A673 (cell line): ENCODE data around the gene RACGAP1. TPM values are rescaled to one million over a fixed set of nuclear protein-coding genes. Genes with fewer than 3 reads are reported as not detected.

ENCODE experiments used
- BruUV-seq: library from RNA; stranded (reverse); fragments of 400-500 nt; replicated peaks from 2 replicates; lab custom pipeline; 2021; lab: Mats Ljungman, UMichigan
- CTCF ChIA-PET: fragments of 300-600 bp; sonication (Branson Sonifier 250); formaldehyde crosslinking; loops from one replicate; lab custom pipeline; 2022; ENCODE audit warnings: antibody characterized with exemption; lab: Charles Lee
- POLR2A ChIA-PET: fragments of 300-600 bp; sonication (Branson Sonifier 250); formaldehyde crosslinking; loops from one replicate; lab custom pipeline; 2022; ENCODE audit warnings: antibody characterized with exemption; ENCODE audit not compliant: low non-redundant PET; lab: Charles Lee
- DNase-seq: peaks from one replicate; pipeline ENCODE4 v3.0.0-alpha.2; 2015; ENCODE audit warnings: low spot score
- H3K27ac ChIP-seq: fragments of 200-600 bp; sonication (generic); 2 replicates; pipeline ENCODE4 v1.5.1; 2016; ENCODE audit warnings: mixed run types, low read depth, mild to moderate bottlenecking, mixed read lengths, antibody characterized with exemption, low read length; ENCODE audit not compliant: poor library complexity, severe bottlenecking
- H3K27me3 ChIP-seq: fragments of 200-600 bp; sonication (generic); replicated peaks from 2 replicates; pipeline ENCODE4 v1.6.1; 2017; ENCODE audit warnings: mixed run types, low read depth, mild to moderate bottlenecking, mixed read lengths, antibody characterized with exemption, low read length; ENCODE audit not compliant: insufficient read depth, poor library complexity
- H3K36me3 ChIP-seq: fragments of 200-600 bp; sonication (generic); 2 replicates; pipeline ENCODE4 v1.6.1; 2016; ENCODE audit warnings: mixed run types, mild to moderate bottlenecking, mixed read lengths, antibody characterized with exemption, low read length; ENCODE audit not compliant: insufficient read depth, poor library complexity, severe bottlenecking
- H3K4me1 ChIP-seq: fragments of 200-600 bp; sonication (generic); 2 replicates; pipeline ENCODE4 v1.6.1; 2017; ENCODE audit warnings: mixed run types, mild to moderate bottlenecking, mixed read lengths, antibody characterized with exemption, low read length; ENCODE audit not compliant: insufficient read depth, poor library complexity, severe bottlenecking
- H3K4me3 ChIP-seq: fragments of 200-600 bp; sonication (generic); 2 replicates; pipeline ENCODE4 v1.5.1; 2016; ENCODE audit warnings: low read depth, mixed run types, mild to moderate bottlenecking, mixed read lengths, low read length; ENCODE audit not compliant: poor library complexity, severe bottlenecking
- H3K9me3 ChIP-seq: fragments of 200-600 bp; sonication (generic); 2 replicates; pipeline ENCODE4 v1.6.1; 2016; ENCODE audit warnings: mixed run types, low read depth, mild to moderate bottlenecking, mixed read lengths, antibody characterized with exemption, low read length; ENCODE audit not compliant: poor library complexity, severe bottlenecking
- EZH2 ChIP-seq: fragments of 200-600 bp; sonication (generic); IDR thresholded peaks from 2 replicates; pipeline ENCODE4 v1.6.1; 2017; ENCODE audit warnings: borderline replicate concordance, low read depth, mild to moderate bottlenecking, mixed read lengths, antibody characterized with exemption, low read length; ENCODE audit not compliant: poor library complexity, severe bottlenecking
- intact Hi-C: fragments of 100-400 bp; cut with micrococcal nuclease; formaldehyde crosslinking; loops from one replicate; pipeline ENCODE4 v1.10.0; 2022; ENCODE audit not compliant: unreplicated experiment
- total RNA-seq: library from RNA; stranded (reverse); gene quantifications from 2 replicates; pipeline ENCODE4 v1.2.3, GENCODE V29; 2021
- TF ChIP-seq, protein P1 (sequence below): fragments of 300-800, 200-600 bp; sonication (generic); conservative IDR thresholded peaks from 2 replicates; pipeline ENCODE4 v1.5.1; 2017; ENCODE audit warnings: low read depth, mild to moderate bottlenecking, antibody characterized with exemption, low read length, moderate library complexity, mixed read lengths

Gene RACGAP1
- total RNA-seq, 1 experiment from 2014 or later: 173 TPM

DNA sequence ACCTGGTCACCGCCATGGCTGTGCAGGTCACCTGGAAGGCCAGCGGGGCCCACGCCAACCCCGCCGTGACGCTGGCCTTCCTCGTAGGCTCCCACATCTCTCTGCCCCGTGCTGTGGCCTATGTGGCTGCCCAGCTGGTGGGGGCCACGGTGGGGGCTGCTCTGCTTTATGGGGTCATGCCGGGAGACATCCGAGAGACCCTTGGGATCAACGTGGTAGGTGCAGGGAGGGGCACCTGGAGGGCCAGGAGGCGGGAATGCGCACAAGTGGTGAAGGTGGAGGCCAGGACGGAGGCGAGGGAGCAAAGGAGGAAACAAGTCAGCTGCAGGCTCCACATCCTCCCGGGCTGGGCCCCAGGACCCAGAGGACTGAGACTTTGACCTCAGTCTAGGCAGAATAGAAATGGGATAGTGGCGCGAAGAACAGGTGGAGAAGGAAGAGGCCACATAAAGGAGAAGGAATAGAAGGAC lies 51.9 kb downstream of the RACGAP1 start:
- Histone ChIP-seq H3K36me3 (no peaks in the 10 kb centered on the region), H3K27me3 (no peaks in the 10 kb centered on the region), H3K27ac (no peak overlapping the region), H3K4me3 (no peak overlapping the region), H3K4me1 (no peaks in the 10 kb centered on the region), H3K9me3 (no peaks in the 10 kb centered on the region)
- intact Hi-C loops: no loop called here
- TF ChIP-seq, protein P1, sequence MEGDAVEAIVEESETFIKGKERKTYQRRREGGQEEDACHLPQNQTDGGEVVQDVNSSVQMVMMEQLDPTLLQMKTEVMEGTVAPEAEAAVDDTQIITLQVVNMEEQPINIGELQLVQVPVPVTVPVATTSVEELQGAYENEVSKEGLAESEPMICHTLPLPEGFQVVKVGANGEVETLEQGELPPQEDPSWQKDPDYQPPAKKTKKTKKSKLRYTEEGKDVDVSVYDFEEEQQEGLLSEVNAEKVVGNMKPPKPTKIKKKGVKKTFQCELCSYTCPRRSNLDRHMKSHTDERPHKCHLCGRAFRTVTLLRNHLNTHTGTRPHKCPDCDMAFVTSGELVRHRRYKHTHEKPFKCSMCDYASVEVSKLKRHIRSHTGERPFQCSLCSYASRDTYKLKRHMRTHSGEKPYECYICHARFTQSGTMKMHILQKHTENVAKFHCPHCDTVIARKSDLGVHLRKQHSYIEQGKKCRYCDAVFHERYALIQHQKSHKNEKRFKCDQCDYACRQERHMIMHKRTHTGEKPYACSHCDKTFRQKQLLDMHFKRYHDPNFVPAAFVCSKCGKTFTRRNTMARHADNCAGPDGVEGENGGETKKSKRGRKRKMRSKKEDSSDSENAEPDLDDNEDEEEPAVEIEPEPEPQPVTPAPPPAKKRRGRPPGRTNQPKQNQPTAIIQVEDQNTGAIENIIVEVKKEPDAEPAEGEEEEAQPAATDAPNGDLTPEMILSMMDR: no peak
- no peak for TF ChIP-seq EZH2
- ChIA-PET CTCF (no interaction called here), POLR2A (no interaction called here)
- no peak for DNase-seq
- BruUV-seq: no TSS peak

DNA sequence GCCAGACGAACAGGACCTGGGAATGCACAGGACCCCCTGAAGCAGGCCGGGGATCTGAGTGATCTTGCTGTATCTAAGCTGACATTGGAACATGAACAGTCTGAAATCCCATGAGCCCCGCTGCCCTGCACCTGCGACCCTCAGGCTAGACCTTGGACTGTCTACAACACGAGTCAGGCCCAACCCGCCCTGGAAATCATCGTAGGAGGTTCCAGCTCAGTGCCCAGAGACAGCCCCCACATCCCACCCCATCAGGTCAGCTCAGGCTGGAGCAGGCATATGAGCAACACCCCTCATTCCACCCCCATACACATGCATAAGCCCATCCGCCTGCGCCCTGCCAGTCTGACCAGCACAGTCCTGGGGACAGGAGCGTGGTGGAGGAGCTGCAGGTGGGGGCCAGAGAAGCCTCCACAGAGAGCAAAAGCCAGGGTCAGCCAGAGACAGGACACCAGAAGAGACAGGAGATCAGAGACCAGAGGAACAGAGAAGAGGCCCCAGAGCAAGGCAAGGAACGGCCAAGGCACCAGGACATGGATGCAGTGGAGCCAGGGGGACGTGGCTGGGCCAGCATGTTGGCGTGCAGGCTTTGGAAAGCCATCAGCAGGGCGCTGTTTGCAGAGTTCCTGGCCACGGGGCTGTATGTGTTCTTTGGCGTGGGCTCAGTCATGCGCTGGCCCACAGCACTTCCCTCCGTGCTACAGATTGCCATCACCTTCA lies 52.5 kb downstream of the RACGAP1 start, which contains the start of gene AQP6:
Gene AQP6, plus strand, starts transcription at position 307 of the 720 bp plus-strand sequence. Its CDS starts 227 bp downstream, at position 534.
- ChIA-PET POLR2A (no interaction called here), CTCF (no interaction called here)
- H3K36me3 ChIP-seq: no peaks in the 10 kb centered on the region
- H3K27ac ChIP-seq: no peak within 1 kb of the TSS
- H3K4me1 ChIP-seq: no peaks in the 10 kb centered on the region
- BruUV-seq: no TSS peak
- TF ChIP-seq, protein P1: no peak
- TF ChIP-seq EZH2: no peak
- intact Hi-C loops: no loop called here
- no peaks in the 10 kb centered on the region for H3K9me3 ChIP-seq
- DNase-seq: no peak
- no peaks in the 10 kb centered on the region for H3K27me3 ChIP-seq
- no peak within 1 kb of the TSS for H3K4me3 ChIP-seq

DNA sequence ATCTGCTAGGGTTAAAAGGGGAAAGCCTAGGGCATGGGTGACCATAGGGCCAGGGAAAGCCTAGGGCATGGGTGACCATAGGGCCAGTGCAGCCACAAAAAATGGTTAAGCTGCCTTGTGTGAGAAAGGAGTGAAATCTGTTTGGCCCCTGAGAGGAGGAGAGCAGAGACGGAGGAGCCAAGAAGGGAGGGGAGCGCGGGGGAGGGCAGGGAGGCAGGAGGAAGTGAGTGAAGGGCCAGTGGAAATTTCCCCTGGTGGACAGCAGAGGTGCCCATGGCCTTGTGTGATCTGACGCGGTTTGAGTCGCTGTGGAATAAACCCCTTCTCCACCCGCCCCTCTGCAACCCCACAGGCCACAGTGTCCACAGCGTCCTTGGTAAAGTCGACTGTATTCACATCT lies 53.2 kb downstream of the RACGAP1 start:
- ChIA-PET POLR2A (interaction anchor here (0.7 kb wide), 1 partner anchor 63 kb away, joined by 5 read pairs; no protein-coding TSS in a partner anchor), CTCF (no interaction called here)
- Histone ChIP-seq H3K4me3 (no peak overlapping the region), H3K36me3 (no peaks in the 10 kb centered on the region), H3K27me3 (no peaks in the 10 kb centered on the region), H3K4me1 (no peaks in the 10 kb centered on the region), H3K27ac (no peak overlapping the region), H3K9me3 (no peaks in the 10 kb centered on the region)
- BruUV-seq: no TSS peak
- no peak for DNase-seq
- intact Hi-C loops: no loop called here
- TF ChIP-seq EZH2: no peak
- TF ChIP-seq, protein P1: no peak
